22Rv1 (cell line): ENCODE results near the gene IGSF6.

Source experiments
- H3K27ac ChIP-seq: fragments of 450-650 bp; 2 replicates; pipeline ENCODE4 v1.5.1; 2017
- ZFX ChIP-seq: fragments of 450-650 bp; IDR thresholded peaks from 2 replicates; pipeline ENCODE4 v1.6.1; 2017; ENCODE audit warnings: antibody characterized with exemption, borderline replicate concordance
- TF ChIP-seq, protein P1 (sequence below): fragments of 450-650 bp; IDR thresholded peaks from 2 replicates; pipeline ENCODE4 v1.5.1; 2017; ENCODE audit warnings: mild to moderate bottlenecking

The IGSF6 gene

DNA sequence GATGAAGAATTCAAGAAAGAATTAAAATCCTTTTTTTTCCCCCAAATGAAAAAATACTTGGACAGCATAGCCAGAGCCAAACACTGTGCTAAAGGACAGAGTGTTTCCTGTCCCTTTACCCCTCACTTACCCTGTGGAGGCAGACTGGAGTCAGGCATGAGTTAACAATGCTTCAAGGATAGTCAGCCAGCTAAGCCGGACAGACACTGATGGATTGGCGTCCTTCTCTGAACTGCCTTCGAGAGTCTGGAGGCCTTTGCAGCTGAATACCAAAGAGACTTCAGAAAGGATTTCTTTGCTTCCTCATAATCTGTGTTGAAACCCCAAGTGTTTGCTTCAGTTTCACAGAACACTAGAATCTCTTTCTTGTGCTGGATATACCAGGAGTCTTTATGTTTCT, 48.5 kb downstream of the IGSF6 start:
- TF ChIP-seq ZFX, result no peak
- TF ChIP-seq, protein P1, sequence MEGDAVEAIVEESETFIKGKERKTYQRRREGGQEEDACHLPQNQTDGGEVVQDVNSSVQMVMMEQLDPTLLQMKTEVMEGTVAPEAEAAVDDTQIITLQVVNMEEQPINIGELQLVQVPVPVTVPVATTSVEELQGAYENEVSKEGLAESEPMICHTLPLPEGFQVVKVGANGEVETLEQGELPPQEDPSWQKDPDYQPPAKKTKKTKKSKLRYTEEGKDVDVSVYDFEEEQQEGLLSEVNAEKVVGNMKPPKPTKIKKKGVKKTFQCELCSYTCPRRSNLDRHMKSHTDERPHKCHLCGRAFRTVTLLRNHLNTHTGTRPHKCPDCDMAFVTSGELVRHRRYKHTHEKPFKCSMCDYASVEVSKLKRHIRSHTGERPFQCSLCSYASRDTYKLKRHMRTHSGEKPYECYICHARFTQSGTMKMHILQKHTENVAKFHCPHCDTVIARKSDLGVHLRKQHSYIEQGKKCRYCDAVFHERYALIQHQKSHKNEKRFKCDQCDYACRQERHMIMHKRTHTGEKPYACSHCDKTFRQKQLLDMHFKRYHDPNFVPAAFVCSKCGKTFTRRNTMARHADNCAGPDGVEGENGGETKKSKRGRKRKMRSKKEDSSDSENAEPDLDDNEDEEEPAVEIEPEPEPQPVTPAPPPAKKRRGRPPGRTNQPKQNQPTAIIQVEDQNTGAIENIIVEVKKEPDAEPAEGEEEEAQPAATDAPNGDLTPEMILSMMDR, result no peak
- H3K27ac ChIP-seq, result no peak overlapping the region

DNA sequence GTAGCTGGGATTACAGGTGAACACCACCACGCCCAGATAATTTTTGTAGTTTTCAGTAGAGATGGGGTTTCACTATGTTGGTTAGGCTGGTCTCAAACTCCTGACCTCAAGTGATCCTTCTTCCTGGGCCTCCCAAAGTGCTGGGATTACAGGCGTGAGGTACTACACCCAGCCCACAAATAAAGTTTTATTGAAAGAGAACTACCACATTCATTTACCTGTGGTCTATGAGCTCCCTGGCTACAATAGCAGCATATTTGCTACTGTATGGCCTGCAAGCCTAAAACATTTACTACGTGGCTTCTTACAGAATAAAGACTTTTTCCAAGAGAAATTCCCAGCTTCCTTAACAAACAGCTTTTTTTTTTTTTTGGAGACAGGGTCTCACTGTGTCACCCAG, 49.6 kb downstream of the IGSF6 start:
- TF ChIP-seq ZFX, result no peak
- TF ChIP-seq, protein P1, result no peak
- H3K27ac ChIP-seq, result no peak overlapping the region

DNA sequence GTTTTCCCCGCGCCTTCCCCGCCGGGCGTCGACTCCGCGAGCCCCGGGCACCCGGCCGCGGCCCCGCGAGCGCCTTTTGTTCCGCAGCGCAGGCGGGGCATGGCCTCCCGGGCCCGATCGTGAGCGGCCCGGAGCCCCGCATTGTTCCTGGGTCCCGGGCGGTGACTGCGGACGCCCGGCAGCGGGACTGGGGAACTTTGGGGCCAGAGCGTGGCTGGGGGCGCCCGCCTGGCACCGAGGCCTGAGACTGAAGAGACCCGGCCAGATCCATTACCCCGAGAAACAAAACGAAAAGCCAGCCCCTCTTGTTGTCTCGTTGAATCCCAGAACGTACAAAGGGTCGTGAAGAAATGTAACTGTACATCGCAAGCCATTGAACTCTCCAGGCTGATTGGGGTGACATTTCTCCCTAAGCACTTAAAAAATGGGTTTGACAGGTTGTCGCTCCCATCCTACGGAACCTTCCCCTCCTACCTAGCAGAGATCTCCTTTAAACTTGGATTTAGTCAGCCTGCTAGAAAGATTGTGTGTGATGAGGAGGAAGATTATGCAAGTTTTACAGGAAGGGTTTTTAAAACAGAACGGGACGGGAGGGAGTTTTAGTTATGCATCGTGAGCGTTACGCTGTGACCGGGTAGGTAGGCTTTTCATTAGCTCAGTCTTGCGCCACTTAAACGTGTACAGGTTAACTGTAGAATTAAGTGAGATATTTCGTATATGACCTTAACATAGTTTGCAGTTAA, 52.2 kb downstream of the IGSF6 start:
- no peak for TF ChIP-seq ZFX
- TF ChIP-seq, protein P1, result 0 out of 2 replicates have a peak, but pooled peaks have one; percentile 4

DNA sequence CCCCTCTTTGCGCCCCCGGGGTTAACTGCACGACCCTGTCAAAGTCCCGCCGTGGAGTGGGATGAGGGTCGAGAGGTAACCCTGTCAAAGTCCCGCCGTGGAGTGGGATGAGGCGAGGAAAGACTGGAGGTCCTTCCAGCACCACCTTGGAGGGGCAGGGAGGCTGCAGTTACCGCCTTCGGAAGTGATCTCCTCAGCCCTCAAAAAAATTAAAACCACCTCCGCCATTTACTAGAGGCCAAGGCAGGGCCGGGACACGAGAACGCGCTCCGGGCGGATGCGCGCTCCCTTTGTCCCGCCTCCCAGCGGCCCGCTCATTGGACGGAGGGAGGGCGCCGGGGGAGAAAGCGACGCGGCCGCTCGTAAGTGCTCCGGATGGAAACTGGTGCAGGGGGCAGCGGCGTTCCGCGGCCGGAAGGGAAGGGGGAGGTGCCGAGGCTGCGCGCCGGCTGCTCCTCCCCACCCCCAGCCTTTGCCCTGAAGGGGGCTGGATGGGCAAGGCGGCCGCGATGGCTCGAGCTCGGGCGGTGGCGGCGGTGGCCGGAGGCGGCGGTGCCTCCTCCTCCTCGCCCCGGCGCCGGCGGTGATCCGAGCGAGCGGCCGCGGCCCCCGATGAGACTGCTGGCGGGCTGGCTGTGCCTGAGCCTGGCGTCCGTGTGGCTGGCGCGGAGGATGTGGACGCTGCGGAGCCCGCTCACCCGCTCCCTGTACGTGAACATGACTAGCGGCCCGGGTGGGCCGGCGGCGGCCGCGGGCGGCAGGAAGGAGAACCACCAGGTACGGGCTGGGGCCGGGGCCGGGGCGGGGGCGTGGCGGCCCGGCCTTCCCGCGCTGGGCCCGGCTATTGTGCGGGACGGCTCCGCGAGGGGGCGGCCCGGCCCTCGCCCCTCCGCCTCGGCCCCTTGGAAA, 53.0 kb downstream of the IGSF6 start, which contains the start of gene METTL9:
TSS of gene METTL9 (plus strand) at position 456 of the 909 bp plus-strand sequence. CDS start at position 613, 157 bp downstream.
- H3K27ac ChIP-seq, result peak within 1 kb of the TSS; percentile 86
- no peak for TF ChIP-seq ZFX
- TF ChIP-seq, protein P1, result 0 out of 2 replicates have a peak, but pooled peaks have one; percentile 17

More for the DNA sequence above, 52.2 kb downstream of the IGSF6 start:
- H3K27ac ChIP-seq, result peak overlapping the region; percentile 86

DNA sequence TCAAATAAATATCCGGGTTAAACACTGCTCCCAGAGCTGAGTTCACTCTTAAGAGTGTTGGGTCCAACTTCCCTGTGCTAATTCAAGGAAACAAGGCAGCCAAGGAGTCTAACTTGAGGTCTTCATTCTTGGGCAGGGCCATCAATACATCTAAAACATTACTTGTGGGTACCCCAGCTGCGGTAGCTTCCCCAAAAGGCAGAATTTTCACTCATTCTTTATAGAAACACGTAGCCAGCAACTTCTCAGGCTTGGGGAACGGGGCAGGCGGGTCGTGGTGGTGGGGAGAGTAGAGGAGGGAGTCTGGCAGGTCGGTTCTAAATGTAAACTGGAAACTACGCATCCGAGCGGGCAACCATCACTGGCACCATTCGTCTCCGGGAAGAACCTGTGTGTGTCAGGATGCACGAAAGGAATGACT, 53.7 kb downstream of the IGSF6 start:
- TF ChIP-seq, protein P1, result no peak
- TF ChIP-seq ZFX, result no peak
- H3K27ac ChIP-seq, result peak overlapping the region; percentile 86

DNA sequence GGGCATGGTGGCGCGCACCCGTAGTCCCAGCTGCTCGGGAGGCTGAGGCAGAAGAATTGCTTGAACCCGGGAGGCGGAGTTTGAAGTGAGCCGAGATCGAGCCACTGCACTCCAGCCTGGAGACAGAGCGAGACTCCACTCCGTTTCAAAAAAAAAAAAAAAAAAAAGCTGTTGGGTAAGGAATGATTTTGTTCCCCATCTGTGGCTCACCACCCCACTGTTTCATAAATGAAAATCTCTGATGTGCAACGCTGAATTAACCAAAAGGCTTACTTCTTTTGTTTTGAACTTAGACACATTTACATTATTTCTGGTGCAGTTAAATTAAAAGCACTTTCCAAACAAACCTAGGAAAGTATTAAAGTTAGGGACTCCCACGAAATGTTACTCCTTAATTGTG, 54.2 kb downstream of the IGSF6 start:
- no peak overlapping the region for H3K27ac ChIP-seq
- TF ChIP-seq, protein P1, result no peak
- TF ChIP-seq ZFX, result no peak
